COR-L47 (cell line): ENCODE measurements around the gene HTR2C.
"Not testable (repeated sequence)": the region's sequence is repeated elsewhere in the genome, so short reads cannot be mapped to it uniquely, and the experiment has no call there.

Experiments
- DNase-seq: peaks from one replicate; lab custom pipeline; 2025; lab: John Stamatoyannopoulos, UW

The HTR2C gene

DNA sequence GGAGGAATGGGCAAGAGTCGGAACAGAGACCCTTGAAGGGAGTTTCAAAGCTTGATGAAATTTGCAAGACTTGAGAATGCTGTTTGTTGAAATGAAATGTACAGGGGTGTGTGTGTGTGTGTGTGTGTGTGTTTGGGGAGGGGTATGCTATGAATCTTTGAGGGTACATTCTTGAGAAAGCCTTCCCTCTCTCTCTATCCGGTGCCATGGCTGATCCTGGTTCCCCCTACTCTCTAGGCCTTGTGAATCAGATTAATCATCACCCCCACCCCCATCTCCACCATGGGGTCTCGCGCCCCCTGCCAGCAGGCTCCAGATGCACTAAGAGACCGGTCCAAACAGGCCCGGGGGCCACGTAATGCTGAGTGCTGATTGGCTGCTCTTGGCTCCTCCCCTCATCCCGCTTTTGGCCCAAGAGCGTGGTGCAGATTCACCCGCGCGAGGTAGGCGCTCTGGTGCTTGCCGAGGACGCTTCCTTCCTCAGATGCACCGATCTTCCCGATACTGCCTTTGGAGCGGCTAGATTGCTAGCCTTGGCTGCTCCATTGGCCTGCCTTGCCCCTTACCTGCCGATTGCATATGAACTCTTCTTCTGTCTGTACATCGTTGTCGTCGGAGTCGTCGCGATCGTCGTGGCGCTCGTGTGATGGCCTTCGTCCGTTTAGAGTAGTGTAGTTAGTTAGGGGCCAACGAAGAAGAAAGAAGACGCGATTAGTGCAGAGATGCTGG lies at the start of gene HTR2C:
Gene HTR2C (plus strand): TSS at position 441 of the 729 bp plus-strand sequence. CDS start 142,851 bp downstream, outside the sequence.
- DNase-seq, result no peak

DNA sequence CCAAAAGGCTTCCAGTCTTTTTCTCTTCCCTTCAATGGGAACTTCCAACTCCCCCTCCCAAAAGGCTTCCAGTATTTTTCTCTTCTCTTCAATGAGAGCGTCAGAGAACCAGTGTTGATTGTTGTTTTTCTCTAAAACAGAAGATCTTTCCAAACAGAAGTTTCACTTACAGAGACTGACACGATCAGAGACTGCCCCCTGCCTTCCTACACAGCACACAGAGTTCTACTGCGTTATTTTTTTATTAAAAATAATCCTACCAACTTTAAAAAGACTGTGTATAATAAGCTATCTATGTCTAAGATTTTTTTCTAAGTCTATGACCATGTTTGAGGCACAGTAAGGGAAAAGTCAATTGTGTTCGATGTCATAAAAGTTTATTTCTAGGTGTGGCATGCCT lies 3.5 kb upstream of the HTR2C start:
- no peak for DNase-seq

GRCh38 chrX:114581528-114582263 lies 2.2 kb upstream of the HTR2C start:
- DNase-seq, result no peak

DNA sequence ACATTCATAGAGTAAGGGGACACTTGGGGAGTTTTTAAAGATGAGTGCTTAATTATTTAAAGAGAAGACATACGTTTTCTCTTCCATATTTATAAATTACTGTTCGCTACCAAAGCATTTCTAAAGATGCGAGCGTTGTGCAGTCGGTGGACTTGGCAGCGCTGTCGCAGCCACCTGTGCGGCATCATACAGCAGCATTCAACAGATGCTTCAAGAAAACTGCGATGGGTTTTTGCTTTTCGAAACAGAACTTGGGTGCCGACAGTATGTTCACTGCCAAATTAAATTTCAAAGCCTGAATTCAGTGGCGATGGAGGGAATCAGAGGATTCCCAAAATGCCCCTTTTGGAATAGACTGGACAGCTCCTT lies 1.6 kb upstream of the HTR2C start:
- no peak for DNase-seq

DNA sequence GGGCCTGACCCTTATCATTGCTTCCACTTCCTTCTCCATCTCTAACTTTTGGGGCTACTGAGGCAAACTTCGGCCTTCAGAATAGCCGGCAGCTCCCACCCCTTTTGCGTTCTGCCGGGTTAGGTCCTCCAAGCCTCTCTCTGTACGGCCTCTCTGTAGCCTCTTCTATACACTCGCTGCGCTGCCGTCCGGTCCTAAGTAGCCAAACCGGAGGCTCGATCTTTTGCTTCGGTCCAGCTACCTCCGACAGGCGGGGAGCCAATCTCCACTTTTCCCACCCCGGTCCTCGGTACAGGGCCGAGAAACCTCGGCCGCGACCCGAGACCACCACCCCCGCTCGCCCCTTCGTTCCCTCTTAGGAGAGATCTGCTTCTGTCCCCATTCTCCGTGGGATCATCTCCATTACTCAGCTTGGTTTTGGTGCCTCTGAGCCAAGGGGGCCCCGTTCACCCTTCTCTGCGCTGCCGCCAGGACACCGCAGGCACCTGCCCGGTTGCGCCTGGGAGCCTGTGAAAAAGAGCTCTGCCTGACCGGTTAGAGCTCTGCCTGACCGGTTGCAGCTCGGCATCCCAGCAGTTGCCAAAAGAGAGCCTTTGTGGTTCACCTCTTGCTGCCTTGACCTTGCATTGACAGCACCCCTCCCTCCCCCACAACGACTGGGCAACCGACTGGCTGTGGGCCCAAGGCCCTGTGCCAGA lies 1.0 kb upstream of the HTR2C start:
- DNase-seq, result no peak

DNA sequence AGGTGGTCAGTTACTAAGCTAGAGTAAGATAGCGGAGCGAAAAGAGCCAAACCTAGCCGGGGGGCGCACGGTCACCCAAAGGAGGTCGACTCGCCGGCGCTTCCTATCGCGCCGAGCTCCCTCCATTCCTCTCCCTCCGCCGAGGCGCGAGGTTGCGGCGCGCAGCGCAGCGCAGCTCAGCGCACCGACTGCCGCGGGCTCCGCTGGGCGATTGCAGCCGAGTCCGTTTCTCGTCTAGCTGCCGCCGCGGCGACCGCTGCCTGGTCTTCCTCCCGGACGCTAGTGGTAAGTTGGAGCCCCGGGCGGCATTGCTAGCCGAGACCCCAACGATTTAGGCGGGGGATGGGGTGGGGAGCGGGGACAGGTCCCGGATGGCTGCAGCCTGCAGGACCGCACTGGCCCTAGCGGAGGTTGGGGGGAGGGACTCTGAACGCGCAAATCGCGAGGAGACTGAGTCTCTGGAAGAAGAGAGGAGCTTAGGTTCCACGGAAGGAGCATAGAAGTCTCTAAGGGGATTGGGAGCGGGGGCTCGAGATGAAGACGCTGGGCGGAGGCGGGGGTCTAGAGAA lies 573 bp downstream of the HTR2C start:
- no peak for DNase-seq

DNA sequence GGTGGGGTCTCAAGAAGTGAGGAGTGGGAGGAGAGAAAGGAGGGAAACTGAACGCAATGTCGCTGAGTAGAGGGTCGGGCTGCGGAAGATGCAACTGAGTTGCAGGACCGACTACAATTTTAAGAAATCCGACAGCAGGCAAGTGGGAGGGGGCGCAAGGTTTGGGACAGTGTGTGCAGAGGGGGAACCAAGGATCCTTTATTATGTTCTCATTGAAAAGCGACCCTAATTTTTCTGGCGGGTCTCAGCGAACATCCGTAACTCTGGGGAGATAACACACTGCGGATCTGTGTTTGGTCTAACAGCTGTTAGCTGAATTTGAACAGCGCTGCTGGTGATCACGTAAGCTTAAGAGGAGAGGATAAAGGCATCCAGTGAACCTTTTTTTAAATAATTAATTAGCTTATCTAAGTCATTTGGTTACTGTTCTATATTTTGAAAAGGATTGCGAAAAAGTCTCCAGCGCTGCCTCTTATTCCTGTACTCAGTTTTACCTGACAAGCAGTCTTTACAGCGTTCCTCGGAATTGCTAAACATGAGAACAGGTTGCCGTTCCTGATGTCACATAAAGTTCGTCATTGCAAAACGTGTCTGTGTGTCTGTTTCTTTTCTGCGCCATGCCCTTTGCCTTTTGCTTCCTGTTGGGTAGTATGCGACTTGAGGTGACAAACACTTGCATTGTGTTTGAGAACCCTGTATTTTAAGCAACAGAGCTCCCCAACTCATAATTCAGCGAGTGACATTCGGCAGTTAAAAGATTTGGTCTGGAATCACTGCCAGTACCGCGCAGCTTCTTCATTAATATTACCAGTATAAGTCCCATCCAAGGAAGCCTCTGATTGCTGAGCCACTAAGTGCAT lies 1.3 kb downstream of the HTR2C start:
- DNase-seq, result no peak

GRCh38 chrX:114591121-114591520 lies 7.2 kb downstream of the HTR2C start:
- DNase-seq, result no peak

GRCh38 chrX:114599305-114599704 lies 15.4 kb downstream of the HTR2C start:
- no peak for DNase-seq

DNA sequence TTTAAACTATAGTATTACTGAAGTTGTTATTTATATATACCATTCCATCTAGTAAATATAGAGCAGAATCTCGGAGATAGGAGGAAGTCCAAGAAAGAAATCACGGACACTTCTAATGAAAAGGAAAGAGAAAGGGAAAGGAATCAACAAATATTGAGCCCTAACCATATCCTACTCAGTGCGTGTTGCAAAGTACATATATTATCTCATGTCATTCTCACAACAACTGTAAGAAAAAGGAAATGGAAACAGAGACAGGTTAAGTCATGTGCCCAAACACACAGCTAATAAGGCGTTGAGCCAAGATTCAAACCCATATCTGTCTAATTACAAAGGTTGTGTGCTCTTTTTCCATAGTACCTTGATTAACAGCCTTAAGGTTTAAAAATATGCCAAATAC lies 16.0 kb downstream of the HTR2C start:
- no peak for DNase-seq

DNA sequence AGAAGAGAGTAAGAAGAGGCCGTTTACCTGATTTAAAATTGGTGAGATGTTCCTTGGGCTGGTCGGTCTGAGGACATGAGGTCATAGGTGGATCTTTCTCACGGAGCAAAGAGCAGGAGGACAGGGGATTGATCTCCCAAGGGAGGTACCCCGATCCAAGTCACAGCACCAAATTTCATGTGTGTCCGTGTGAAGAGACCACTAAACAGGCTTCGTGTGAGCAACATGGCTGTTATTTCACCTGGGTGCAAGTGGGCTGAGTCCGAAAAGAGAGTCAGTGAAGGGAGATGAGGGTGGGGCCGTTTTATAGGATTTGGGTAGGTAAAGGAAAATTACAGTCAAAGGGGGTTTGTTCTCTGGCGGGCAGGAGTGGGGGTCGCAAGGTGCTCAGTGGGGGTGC lies 22.7 kb downstream of the HTR2C start:
- DNase-seq, result not testable (repeated sequence)

- peak; percentile 1 for DNase-seq
Observed at GRCh38 chrX:114611018-114611619, 27.2 kb downstream of the HTR2C start.

GRCh38 chrX:114615765-114616164 lies 31.9 kb downstream of the HTR2C start:
- DNase-seq, result no peak

DNA sequence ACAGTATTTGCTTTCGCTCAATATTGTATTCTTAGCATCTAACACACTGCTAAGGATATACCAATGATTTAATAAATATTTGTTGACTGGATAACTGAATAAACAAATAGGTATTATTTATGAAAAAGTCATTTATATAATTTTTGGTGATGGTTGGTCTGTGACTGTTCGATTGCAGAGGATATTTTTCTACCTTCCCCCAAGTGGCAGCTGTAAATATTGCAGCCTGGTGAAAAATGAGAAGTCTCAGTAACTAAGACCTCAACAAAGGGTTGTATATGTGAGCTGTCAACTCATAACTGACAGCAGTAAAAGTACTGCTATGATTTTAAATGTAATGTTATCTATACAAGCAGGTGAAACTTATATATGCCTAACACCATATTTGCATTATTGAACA lies 36.0 kb downstream of the HTR2C start:
- no peak for DNase-seq

DNA sequence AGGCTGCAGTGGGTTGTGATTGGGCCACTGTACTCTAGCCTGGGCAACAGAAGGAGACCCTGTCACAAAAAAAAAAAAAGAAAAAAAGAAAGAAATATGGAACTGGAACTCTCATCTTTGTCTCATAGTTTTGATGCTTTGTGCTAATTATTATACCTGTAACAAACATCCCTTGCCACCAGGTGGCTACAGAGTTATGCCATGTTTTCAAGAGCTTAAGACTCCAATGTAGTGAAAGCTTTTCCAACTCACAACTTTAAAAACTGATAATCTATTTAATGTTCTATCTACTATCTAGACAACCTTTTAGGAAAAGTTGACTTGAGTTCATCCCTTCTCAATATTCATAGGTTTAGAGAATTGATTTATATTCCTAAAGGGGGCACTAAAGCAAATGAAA lies 42.4 kb downstream of the HTR2C start:
- no peak for DNase-seq

DNA sequence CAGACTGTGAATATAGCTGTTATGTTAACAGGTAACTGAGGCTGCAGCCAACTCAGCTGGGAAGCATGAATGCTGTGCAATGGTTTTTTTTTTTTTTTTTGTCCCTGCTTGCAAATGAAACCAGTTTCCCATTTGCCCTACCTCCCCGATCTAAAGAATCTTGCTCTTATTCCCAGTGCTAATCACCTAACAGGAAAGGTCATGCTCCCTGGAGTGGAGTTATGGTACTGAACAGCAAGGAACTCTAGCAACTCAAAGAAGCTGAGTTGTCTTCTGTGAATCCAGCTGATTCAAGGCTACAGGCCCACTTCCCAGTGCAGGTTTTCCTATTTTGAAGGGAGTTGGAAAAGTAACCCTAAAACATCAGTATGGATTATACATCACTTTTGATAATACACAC lies 52.1 kb downstream of the HTR2C start:
- DNase-seq, result no peak

DNA sequence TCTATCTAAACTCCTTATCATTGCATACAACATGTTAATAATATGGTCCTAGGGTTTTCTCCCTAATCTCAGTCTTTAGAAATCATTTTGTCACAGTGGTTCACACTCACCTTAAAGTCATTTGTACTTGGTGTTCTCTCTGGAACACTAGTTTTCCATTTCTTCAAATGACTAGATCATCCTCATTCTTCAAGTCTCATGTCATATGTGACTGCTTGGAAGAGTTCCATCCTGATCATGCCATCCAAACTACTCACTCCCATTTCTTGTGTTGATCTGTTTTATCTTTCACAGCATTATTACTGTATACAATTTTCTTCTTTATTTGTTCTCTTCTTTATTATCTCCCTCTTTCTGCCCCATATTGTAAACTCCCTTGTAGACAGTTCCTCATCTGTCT lies 66.5 kb downstream of the HTR2C start:
- no peak for DNase-seq

- no peak for DNase-seq
Observed at GRCh38 chrX:114675365-114675764, 91.5 kb downstream of the HTR2C start.

DNA sequence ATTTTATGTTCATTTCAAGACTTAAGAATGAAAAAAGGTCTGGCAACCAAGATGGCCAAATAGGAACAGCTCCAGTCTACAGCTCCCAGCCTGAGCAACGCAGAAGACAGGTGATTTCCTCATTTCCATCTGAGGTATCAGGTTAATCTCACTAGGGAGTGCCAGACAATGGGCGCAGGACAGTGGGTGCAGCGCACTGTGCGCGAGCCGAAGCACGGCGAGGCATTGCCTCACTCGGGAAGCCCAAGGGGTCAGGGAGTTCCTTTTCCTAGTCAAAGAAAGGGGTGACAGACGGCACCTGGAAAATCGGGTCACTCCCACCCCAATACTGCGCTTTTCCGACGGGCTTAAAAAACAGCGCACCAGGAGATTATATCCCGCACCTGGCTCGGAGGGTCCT lies 116.6 kb downstream of the HTR2C start:
- not testable (repeated sequence) for DNase-seq

- no peak for DNase-seq
Observed at GRCh38 chrX:114709406-114709805, 125.5 kb downstream of the HTR2C start.

DNA sequence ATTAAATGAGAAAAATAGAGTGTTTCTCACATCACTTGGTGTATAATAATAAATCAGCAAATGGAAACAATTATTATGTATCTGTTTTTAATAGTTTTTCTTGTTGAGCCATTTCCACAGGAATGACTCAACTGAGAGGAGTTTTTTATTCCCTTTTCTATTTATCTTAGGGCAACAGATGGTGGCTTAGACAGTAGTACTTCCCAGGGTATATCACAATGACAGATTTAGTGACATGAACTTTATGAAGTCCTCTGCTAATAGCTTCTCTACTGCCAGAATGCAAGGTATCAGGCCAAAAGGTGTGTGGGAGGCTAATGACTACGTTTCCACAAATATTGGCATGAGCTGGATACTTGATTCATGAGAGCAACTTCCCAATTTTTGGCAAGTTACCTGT lies 126.7 kb downstream of the HTR2C start:
- no peak for DNase-seq
